Adrenal gland (tissue), 5 donors: ENCODE results near the gene TPM2.

ENCODE experiments used
- POLR2A ChIP-seq, 2 donors: fragments of 450-650 bp; IDR thresholded peaks; one replicate each; pipeline ENCODE4 v1.6.1; 2017; ENCODE audit warnings: antibody characterized with exemption in 2 of 2, mild to moderate bottlenecking in 2 of 2, moderate library complexity in 1 of 2
- TF ChIP-seq, protein P1 (sequence below), 6 experiments: fragments of 450-650 bp in 4 of 6; fragments of 200-600 bp in 2 of 6; sonication (generic) in 1 of 6; IDR thresholded peaks; 1 replicate in 5 of 6; 2 replicates in 1 of 6; pipeline versions ENCODE4 v1.5.1 to v1.8.0; 2016 to 2021; ENCODE audit warnings: antibody characterized with exemption in 6 of 6, mild to moderate bottlenecking in 2 of 6, moderate library complexity in 1 of 6
- donor health status: DM: no; HTN: no; CAD: no.

DNA sequence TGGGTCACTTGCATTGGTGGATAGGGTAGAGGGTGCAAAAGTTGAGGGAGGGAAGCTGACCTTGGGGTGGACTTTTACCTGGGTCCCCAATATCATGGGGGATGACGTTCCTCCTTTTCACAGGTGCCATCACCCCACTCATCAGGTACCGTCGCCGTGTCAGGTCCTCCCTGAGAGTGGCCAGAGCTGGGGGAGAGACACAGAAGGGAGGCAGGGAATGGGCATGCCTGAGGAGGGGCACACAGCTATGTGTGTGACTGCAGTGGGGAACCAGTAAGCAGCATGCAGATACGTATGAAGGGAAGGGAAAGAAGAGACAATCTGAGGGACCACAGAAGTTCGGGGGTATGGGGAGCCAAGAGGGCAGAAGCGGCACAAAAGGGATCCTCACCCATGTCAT, 49.2 kb upstream of the TPM2 start:
- TF ChIP-seq, protein P1, sequence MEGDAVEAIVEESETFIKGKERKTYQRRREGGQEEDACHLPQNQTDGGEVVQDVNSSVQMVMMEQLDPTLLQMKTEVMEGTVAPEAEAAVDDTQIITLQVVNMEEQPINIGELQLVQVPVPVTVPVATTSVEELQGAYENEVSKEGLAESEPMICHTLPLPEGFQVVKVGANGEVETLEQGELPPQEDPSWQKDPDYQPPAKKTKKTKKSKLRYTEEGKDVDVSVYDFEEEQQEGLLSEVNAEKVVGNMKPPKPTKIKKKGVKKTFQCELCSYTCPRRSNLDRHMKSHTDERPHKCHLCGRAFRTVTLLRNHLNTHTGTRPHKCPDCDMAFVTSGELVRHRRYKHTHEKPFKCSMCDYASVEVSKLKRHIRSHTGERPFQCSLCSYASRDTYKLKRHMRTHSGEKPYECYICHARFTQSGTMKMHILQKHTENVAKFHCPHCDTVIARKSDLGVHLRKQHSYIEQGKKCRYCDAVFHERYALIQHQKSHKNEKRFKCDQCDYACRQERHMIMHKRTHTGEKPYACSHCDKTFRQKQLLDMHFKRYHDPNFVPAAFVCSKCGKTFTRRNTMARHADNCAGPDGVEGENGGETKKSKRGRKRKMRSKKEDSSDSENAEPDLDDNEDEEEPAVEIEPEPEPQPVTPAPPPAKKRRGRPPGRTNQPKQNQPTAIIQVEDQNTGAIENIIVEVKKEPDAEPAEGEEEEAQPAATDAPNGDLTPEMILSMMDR (IDR thresholded peaks at IDR 0.05), result no peak
- TF ChIP-seq POLR2A (IDR thresholded peaks at IDR 0.05), result no peak
